AG20443 (cell line): ENCODE measurements around the gene CXorf66.
"Not testable (repeated sequence)": the region's sequence is repeated elsewhere in the genome, so short reads cannot be mapped to it uniquely, and the experiment has no call there.

Source experiments
- DNase-seq: peaks from one replicate; pipeline ENCODE4 v3.0.0; 2012; ENCODE audit warnings: low spot score, mixed read lengths

Gene CXorf66, protein sequence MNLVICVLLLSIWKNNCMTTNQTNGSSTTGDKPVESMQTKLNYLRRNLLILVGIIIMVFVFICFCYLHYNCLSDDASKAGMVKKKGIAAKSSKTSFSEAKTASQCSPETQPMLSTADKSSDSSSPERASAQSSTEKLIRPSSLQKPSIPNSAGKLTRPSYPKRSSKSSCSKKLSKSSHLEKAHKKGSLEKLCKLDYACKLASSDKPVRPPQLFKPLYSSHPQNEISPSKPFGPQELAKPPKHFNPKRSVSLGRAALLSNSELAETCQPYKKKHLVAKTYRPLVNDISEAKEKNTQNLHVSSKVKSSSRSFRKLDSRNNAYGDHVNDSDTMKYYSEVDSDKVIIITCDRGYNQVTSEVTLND

DNA sequence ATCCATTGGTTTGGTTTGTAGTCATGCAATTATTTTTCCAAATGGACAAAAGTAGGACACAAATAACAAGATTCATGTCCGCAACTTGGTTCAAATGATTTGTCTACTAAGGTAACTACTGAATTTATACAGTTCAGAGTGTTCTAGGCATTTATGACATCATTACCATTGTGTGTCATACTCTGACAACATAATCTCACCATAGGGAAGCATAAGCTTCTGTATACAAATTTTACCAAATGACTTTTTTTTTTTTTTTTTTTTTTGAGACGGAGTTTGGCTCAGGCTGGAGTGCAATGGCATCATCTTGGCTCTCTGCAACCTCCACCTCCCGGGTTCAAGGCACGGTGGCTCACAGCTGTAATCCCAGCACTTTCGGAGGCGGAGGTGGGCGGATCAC lies at the start of gene CXorf66:
Gene CXorf66, minus strand, starts transcription at position 101 of the 400 bp plus-strand sequence. Its CDS starts 25 bp downstream, at position 76.
- DNase-seq, result no peak

DNA sequence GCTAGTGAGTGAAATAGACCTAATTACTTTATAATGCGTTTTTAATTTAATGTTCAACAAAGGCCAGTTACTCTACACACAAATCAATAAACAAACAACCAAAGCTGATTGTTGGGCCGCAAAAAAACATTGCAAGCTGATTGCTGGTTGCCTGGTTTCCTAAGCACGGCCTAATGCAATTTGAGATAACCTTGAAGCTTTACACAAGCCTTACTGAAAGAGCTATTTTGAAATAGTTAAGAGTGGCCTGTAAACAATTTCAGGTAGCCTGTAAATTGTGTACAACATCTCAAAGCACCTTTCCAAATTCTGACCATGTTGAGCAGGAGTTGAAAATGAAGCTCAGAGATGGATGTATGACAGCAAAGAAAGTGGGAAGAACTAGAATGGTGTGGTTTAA lies 17.5 kb upstream of the CXorf66 start:
- no peak for DNase-seq

DNA sequence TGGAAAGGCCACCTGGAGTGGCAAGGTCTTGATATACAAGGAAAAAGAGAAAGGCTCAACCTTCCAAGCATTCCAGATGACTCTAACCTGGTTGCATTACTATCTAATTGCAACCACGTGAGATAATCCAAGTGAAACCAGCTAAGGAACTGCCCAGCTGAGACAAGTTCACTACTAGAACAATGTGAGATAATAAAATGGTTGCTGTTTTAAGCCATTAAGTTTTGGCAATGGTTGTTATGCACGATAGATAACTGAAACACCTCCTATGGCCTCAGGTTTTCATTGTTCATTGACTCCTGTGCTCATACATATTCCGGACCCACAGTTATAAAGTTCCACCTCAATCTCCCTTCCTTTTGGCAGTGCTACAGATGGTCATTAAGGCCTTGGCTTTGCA lies 9.2 kb upstream of the CXorf66 start:
- DNase-seq, result no peak

DNA sequence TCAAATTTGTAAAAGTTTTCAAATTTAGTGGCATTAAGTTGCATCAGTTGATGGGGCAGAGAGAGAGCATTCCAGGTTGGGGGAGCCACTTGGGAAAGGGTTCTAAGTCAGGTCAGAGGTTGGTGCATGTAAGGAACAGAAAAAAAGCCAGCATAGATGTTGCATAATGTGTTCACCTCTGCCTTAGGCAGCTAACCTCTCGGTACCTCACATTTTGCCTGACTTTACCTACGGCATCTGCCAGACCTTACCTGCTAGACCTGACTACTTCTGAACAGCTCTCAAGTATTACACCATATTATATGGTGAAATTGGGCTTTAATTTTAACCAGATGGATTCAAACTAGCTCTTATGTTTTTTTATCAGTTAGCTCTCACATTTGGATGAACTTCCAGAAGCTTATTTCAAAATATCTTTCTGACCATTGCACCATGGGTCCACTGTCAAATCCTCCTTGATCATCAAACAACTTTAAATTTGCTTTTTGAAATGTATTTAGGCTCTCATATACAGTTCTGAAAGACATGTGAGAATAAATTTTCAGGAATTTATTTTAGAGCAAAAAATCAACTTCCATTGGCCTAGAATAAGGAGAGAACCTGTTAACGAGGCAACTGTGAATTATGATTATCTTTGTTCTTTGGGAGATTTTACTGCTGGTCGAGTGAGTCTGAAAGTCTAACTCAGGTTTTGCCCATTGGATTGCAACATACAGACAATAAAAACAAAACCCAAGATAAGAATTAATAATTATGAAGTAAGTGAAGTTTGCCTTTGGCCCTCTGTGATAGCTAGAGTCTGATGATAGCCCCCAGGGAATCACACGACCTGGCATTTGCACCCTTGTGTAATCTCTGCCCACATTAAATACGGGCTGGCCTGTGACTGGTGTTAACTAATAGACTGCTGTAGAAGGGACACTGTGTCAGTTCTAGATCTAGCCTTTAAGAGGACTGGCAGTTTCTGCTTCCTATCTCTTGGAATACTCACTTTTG lies 7.6 kb upstream of the CXorf66 start:
- DNase-seq, result no peak

DNA sequence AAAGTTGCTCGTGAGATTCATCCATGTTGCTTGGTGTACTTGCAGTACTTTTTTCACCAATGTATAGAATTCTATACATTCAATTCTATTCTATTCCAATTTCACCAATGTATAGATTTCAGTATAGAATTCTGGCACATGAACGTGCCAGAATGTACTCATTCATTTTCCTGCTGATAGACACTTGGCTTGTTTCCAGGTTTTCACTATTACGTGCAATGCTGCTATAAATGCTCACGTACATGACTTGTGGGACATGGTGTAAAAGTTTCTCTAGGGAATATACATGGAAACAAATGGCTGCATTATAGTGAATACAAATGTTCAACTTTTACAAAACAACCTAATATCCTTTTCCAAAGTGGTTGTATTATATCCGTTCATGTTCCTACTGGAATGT lies 6.8 kb upstream of the CXorf66 start:
- no peak for DNase-seq

DNA sequence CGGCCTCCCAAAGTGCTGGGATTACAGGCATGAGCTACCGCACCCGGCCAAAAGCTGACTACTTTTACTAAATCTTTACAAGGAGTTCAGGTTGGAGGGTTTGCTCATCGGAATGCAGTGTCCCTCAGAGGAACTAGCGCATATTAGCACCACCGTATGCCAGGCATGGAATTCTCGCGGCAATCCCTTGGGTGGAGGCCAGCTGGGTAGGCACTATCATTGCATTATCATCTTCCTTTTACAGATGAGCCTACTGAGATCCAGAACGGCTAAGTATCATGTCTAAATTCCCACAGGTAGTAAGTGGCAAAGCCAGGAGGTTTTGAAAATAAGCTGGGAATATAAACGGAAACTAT lies 6.1 kb upstream of the CXorf66 start:
- DNase-seq, result no peak

DNA sequence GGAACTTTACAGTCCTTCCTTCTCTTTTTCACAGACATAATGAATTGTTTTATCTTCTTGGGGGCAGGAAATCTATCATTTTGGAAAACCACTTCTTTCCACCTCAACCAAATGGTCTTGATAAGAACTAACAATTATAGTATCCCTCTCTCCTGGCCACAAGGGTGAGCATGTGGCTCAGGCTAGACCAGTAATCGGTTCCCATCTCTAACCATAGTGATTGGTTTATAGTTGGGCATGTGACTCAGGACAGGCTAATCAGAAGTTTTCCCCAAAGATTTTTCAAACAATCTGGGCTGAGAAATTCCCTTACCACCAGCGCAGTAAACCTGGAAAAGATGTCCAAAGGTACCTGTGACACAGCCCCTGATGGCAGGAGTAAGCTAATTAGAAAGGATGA lies 4.0 kb upstream of the CXorf66 start:
- DNase-seq, result no peak

DNA sequence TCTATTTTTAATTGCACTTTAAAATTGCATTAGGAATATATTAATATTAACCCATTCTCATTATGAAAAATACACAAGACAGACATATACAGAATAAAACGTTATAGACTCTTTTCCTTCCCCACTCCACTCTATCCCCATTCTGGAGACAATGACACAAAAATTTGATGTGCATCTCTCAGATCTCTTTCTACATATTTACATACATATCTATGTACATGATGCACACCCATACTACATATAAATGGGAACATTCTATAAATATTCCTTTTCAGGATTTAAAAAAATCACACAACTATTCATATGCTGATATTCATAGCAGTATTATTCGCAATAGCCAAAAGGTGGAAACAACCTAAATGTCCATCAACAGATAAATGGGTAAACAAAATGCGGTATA lies 2.4 kb upstream of the CXorf66 start:
- DNase-seq, result no peak

DNA sequence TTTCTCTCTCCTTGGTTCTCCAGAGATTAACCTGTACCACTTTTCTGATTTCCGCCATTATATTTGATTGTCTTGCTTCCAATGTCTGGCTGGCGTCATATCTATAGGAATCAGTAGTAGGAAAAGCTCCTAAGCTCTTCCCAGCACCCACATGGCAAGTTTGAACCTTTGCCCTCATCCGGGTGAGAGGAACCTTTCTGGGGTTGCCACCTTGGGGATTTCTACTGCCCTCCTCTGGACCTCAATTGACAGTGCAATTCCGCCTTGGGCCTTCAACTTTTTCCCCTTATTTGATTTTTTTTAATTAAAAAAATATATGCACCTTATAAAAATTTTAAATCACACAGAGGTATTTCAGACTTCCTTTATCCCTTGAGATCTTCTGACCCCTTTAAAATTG lies 2.0 kb upstream of the CXorf66 start:
- DNase-seq, result peak; percentile 33

DNA sequence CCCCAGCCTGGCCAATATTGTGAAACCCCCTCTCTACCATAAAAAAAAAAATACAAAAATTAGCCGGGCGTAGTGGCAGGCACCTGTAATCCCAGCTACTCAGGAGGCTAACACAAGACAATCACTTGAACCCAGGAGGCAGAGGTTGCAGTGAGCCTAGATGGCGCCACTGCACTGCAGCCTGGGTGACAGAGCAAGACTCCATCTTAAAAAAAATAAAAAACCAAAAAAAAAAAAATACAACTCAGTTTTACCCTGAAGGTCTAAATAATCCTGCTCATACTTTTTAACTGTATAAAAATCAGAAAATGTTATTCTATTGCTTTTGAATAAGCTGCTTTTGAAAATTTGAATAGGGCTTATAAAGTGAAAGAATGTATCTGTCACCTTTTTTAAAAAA lies 838 bp upstream of the CXorf66 start:
- DNase-seq, result not testable (repeated sequence)

DNA sequence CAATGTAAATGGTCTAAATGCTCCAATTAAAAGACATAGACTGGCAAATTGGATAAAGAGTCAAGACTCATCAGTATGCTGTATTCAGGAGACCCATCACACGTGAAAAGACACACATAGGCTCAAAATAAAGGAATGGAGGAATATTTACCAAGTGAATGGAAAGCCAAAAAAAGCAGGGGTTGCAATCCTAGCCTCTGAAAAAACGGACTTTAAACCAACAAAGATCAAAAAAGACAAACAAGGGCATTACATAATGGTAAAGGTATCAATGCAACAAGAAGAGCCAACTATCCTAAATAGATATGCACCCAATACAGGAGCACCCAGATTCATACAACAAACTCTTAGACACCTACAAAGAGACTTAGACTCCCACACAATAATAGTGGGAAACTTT lies 4.2 kb downstream of the CXorf66 start:
- not testable (repeated sequence) for DNase-seq

DNA sequence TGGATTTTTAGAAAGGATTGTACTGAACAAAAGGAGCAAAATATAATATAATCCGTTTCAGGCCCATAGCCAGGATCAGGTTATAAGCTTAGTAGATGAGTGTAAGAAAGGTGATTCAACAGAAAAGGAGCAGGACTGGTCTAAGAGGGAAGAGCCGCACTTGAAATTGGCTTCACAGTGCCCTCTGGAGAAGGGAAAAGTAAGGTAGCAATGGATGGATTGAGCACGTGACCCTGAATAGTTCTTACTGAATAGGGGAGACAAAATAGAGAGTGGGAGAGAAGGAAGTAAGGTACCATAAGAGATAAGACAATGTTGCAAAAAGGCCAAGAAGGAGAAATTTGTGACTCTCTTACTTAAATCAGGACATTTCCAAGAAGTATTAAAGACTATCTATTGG lies 15.6 kb downstream of the CXorf66 start:
- DNase-seq, result no peak

DNA sequence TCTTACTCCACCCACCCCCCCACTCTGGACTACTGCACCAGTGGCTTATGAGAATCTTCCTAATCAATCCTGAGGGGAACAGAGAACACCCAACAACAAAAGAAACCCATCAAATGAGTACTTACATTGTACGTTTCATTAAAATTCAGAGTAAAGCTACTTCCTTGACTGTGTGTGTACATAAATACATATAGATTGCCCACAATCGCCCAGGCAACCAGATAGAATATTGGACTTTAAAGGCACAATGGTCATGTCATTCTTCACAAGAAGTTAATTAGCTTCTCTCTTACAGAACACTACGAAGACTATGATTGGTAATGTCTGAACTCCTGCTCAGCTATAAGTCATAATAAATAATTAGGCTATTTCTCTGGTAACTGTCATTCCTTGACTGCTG lies 20.2 kb downstream of the CXorf66 start:
- no peak for DNase-seq

DNA sequence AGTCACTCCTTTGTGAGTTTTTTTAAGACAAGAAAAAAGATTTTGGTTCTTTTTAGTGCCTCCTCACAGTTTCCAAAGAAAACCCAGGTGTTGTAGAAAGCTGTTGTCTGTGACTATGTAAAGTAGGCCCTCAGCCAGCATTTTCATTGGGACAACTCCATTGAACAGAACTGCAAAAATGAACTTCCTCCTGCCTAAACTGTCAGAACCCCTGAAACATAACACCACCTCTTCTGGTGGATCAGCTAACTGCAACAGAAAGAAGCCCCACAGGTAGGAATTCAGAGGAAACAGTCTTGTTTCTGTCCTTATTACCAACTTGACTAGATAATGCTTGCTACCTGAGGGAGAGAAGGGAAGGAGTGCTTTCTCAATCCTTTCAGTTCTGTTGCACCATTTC lies 29.1 kb downstream of the CXorf66 start:
- DNase-seq, result no peak

DNA sequence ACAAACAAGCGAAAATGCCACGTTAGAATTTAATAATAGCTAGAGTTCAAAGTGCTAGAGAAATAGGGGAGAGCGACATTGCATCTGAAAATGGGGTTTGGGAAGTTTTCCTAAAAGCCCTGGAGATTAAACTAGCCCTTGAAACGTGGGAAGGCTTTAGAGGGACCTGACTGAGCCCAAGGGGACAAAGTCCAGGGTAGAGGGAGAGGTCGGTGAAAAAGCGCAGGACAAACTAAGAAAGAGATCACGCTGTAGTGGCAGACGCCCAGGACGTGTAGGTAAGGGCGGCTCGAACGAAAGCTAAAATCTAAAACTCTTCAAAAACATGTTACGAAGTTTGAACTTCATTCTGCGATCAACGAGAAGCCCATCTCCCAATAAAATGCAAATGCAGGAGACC lies 31.4 kb downstream of the CXorf66 start:
- no peak for DNase-seq

DNA sequence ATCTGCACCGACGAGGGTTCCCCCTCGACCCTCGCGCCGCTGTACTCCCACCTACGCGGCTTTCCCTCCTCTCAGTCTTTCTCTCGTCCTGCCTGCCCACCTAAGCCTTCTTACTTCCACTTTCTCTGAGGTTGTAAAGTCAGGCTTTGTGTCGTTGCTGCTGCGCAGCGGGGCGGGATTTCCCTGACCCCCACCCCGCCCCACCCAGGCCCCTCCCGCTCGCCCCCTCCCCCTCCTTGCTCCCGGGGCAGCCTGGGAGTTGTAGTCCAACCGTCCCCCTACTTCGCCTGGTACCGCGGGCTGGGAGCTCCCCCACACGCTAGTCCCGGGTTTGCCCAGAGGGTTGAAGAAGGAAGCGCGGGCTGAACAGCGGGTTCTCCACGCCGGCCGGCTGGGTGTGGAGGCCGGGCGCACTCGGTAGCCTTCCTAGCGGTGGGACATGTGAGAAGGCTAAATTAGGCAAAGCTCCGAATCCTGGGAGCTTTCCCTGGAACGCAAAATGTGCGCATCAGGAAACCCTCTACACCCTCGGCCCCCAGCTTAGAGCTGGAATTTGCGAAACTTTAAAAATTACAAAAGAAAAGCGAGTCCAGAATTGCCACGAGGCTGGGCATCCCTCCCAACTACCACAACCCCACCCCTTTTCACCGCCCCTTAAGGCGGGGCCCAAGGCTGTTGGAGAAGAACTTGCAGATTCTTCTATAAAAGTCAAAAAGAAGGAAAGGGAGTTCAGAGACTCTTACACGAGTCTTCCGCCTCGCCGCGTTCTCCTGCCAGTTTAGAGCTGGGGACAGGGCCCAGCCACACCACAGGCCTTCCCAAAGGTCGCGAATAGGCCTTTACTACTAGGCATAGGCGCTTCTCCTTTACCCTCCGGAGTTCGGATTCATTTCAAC lies 32.2 kb downstream of the CXorf66 start, which contains the start of gene ATP11C:
Gene ATP11C, minus strand, starts transcription at position 153 of the 896 bp plus-strand sequence. CDS start 1,011 bp downstream, outside the sequence.
- peak; percentile 88 for DNase-seq

DNA sequence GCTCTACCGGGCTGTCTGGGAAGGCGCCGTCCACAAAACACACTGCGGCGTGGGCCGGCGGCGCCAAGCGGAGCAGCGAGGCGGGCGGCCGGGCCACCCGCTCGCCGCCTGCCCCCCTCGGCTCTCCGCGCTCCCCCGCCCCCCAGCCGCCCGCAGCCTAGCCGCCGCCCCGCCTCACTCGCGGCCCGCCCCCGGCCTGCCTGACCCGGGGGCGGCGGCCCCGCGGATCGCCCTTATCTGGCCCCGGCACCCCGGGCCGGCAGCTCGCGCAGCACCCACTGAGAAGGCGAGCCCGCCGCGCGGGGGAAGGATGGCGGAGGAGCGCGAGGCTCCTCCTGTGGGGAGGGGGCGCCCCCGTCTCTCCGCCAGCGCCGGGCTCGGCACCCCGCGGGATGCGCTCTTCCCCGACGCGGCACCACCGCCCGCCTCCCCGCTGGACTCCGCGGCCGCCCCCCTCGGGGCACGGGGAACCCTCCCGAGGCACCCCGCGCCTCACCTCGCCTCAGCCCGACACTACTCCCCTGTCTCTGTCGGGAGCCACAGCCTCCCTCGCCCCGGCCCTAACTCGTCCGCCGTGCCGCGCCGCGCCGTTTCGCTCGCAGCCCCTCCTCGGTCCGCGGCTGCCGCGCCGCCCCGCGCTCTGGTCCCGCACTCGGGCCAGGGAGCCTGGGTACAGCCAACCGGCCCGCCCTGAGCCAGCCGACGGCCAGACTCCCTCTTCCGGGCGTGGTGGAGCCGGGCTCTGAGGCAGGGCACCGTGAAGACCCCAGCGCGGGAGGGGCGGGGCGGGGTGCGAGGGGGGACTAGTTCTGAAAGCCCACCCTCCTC lies 33.0 kb downstream of the CXorf66 start:
- peak; percentile 79 for DNase-seq

DNA sequence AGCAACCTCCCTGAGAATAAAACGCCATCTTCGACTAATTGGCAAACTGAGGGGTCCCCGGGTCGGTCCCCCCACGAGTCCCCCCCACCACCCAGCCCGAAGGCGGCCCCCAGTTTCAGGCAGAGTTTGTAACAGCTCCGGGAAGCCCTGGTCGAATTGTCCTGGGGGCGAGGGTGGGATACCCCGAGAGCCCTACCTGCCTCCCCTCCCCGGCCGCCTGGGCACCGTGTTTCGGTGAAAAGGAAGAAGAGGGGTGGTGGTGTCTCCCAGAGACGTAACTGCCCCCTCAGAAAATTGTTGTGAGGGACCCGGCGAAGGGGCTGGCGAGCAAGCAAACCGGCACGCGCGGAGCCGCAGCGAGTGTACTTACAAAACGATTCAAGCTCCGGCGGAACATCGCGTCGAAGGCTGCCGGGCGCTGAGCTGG lies 33.7 kb downstream of the CXorf66 start:
- DNase-seq, result no peak

DNA sequence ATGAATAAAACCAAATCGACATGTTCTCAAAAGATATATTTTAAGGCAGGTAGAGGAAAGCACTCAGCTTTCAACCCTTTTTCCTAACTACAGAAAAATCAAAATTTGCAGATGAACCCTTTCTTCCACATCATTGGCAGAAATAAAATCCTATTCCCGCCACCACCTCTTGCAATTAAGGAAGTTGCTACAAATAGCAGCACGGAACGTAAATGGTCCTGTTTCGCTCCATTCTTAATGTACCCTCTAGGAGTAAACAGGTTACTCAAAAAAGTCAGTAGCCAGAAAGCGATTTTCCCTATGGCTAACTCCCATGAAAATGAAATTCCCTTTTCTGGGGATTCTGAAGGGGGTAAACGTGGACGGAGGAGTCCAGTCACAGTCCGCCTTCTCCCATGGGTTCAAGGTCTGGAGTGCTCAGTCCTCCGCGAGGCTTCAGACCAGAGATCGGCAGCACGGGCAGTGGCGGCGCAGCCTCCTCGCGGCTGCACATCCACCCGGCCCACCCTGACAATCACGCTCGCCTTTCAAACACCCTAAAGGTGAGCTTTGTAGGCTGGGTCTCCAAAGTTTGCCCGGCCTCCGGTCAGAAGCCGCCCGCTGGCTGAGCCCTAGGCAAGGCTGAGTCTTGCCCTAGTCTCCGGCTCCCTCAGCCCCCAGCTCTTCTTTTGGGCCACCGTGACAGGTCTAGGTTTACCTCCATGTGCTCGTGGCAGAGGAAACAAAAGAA lies 34.2 kb downstream of the CXorf66 start:
- DNase-seq, result peak; percentile 16

DNA sequence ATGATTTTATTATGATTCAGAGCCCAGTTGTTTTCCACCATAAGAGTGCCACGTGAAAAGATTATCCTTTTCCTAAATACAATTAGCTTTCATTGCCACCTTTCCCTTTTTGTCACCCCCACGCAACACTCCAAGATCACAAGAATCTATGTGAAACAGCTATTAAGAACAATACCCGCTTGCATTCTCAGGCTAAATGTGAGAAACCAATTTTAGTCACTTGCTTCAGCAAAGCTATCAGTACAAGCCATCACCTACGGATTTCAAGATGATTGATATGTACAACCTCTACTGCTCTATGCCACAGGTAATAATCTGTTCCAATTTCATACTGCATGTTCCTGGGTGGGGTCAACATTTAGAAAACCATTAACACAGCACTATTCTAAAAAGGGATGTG lies 34.9 kb downstream of the CXorf66 start:
- no peak for DNase-seq
